Measurements from ENCODE around the gene DDX1.

DNA sequence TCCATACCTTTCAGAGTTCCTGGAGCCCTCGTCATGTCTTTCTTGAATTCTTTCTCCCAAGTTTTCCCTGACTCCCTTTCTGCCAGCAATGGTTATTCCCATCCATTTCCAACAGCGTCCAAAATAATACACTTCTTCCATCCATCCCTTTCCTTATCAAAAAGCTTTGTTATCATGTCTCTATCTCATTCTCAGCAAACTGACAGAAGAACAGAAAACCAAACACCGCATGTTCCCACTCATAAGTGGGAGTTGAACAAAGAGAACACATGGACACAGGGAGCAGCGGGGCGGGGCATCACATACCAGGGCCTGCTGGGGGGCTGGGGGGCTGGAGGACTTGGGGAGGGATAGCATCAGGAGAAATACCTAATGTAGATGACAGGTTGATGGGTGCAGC lies 86.7 kb downstream of the DDX1 start:
- TF ChIP-seq FOXM1 (IDR thresholded peaks at IDR 0.05; ENCODE audit: borderline replicate concordance, low read depth) (no peak), CEBPB (IDR thresholded peaks at IDR 0.05) (no peak), EP300 (IDR thresholded peaks at IDR 0.05; ENCODE audit: borderline replicate concordance) (no peak), TAF1 (IDR thresholded peaks at IDR 0.05; ENCODE audit: low read depth) (no peak), YY1 (IDR thresholded peaks at IDR 0.05; ENCODE audit: low read depth) (no peak), TCF12 (IDR thresholded peaks at IDR 0.05; ENCODE audit: low read depth) (no peak), EGR1 (IDR thresholded peaks at IDR 0.05) (no peak), RAD21 (IDR thresholded peaks at IDR 0.05; ENCODE audit: low read depth) (no peak), CREB1 (IDR thresholded peaks at IDR 0.05; ENCODE audit: low read depth) (no peak), TEAD4 (IDR thresholded peaks at IDR 0.05) (no peak)
- TF ChIP-seq, protein P1, sequence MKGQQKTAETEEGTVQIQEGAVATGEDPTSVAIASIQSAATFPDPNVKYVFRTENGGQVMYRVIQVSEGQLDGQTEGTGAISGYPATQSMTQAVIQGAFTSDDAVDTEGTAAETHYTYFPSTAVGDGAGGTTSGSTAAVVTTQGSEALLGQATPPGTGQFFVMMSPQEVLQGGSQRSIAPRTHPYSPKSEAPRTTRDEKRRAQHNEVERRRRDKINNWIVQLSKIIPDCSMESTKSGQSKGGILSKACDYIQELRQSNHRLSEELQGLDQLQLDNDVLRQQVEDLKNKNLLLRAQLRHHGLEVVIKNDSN (IDR thresholded peaks at IDR 0.05) = no peak
- TF ChIP-seq, protein P2, sequence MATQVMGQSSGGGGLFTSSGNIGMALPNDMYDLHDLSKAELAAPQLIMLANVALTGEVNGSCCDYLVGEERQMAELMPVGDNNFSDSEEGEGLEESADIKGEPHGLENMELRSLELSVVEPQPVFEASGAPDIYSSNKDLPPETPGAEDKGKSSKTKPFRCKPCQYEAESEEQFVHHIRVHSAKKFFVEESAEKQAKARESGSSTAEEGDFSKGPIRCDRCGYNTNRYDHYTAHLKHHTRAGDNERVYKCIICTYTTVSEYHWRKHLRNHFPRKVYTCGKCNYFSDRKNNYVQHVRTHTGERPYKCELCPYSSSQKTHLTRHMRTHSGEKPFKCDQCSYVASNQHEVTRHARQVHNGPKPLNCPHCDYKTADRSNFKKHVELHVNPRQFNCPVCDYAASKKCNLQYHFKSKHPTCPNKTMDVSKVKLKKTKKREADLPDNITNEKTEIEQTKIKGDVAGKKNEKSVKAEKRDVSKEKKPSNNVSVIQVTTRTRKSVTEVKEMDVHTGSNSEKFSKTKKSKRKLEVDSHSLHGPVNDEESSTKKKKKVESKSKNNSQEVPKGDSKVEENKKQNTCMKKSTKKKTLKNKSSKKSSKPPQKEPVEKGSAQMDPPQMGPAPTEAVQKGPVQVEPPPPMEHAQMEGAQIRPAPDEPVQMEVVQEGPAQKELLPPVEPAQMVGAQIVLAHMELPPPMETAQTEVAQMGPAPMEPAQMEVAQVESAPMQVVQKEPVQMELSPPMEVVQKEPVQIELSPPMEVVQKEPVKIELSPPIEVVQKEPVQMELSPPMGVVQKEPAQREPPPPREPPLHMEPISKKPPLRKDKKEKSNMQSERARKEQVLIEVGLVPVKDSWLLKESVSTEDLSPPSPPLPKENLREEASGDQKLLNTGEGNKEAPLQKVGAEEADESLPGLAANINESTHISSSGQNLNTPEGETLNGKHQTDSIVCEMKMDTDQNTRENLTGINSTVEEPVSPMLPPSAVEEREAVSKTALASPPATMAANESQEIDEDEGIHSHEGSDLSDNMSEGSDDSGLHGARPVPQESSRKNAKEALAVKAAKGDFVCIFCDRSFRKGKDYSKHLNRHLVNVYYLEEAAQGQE (IDR thresholded peaks at IDR 0.05; ENCODE audit: low read depth) = no peak
- TF ChIP-seq, protein P3, sequence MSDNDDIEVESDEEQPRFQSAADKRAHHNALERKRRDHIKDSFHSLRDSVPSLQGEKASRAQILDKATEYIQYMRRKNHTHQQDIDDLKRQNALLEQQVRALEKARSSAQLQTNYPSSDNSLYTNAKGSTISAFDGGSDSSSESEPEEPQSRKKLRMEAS (IDR thresholded peaks at IDR 0.05) = no peak

All from Ishikawa (cell line).